ENCODE data around the gene BRINP1.

BRINP1 gene

GRCh38 chr9:119167876-119168275, 201.4 kb downstream of the BRINP1 start:
- no peak for DNase-seq
- Mint-ChIP-seq H3K27ac (no peak overlapping the region), H3K4me3 (no peak overlapping the region), H3K36me3 (ENCODE audit: low read depth) (no peaks in the 10 kb centered on the region), H3K4me1 (ENCODE audit: low read depth) (no peaks in the 10 kb centered on the region), H3K27me3 (peaks cover 15% of the 10 kb centered on the region), H3K9me3 (no peaks in the 10 kb centered on the region)

DNA sequence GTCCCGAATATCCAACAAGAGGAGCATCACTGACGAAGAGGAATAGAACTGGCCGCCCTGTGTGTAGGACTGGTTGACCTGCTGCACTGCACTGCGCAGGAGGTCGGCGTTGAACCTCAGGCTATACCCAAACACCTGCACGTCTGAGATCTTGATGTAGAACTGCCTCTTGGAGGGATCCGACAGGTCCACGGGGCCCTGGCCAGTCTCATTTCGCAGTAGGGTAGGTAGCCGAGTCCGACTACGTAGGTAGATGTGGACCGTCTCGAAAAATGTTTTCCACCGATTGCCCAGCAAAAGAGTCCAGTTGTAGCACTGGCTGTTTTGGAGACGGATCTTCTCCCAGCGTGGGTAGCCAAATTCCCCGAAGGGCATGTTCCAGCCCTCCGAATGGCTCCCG, 202.0 kb downstream of the BRINP1 start:
- H3K27me3 Mint-ChIP-seq: peaks cover 15% of the 10 kb centered on the region
- H3K4me1 Mint-ChIP-seq (ENCODE audit: low read depth): no peaks in the 10 kb centered on the region
- H3K9me3 Mint-ChIP-seq: no peaks in the 10 kb centered on the region
- DNase-seq: no peak
- no peak overlapping the region for H3K27ac Mint-ChIP-seq
- no peak overlapping the region for H3K4me3 Mint-ChIP-seq
- no peaks in the 10 kb centered on the region for H3K36me3 Mint-ChIP-seq (ENCODE audit: low read depth)

DNA sequence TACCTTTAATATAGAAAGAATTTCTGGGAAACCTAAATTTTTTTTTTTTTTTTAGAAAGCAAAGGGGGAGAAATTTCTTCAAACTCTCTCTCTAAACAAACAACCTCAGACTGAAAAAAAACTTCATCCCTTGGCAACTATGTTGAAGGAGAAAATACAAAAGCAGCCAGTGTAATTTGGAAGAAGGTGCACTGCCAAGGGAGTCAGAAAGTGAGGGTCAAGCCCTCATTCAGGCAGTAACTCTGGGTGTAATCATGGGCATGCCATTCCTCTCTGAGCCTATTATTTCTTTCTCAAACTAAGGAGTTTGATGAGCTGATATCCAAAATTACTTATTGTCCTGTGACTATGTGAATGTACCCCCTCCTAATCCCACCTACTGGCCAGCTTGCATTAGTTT, 203.1 kb downstream of the BRINP1 start:
- DNase-seq: no peak
- Mint-ChIP-seq H3K27me3 (peaks cover 15% of the 10 kb centered on the region), H3K36me3 (ENCODE audit: low read depth) (no peaks in the 10 kb centered on the region), H3K27ac (no peak overlapping the region), H3K4me1 (ENCODE audit: low read depth) (no peaks in the 10 kb centered on the region), H3K4me3 (no peak overlapping the region), H3K9me3 (no peaks in the 10 kb centered on the region)

- no peak overlapping the region for H3K27ac Mint-ChIP-seq
- peaks cover 15% of the 10 kb centered on the region for H3K27me3 Mint-ChIP-seq
- no peaks in the 10 kb centered on the region for H3K36me3 Mint-ChIP-seq (ENCODE audit: low read depth)
- H3K9me3 Mint-ChIP-seq: no peaks in the 10 kb centered on the region
- no peak overlapping the region for H3K4me3 Mint-ChIP-seq
- H3K4me1 Mint-ChIP-seq (ENCODE audit: low read depth): no peaks in the 10 kb centered on the region
- no peak for DNase-seq
Observed at GRCh38 chr9:119165131-119165530, 204.1 kb downstream of the BRINP1 start.

- Mint-ChIP-seq H3K4me3 (no peak overlapping the region), H3K27me3 (peaks cover 15% of the 10 kb centered on the region), H3K36me3 (ENCODE audit: low read depth) (no peaks in the 10 kb centered on the region), H3K27ac (no peak overlapping the region), H3K9me3 (no peaks in the 10 kb centered on the region), H3K4me1 (ENCODE audit: low read depth) (no peaks in the 10 kb centered on the region)
- no peak for DNase-seq
Observed at GRCh38 chr9:119164716-119165115, 204.5 kb downstream of the BRINP1 start.

DNA sequence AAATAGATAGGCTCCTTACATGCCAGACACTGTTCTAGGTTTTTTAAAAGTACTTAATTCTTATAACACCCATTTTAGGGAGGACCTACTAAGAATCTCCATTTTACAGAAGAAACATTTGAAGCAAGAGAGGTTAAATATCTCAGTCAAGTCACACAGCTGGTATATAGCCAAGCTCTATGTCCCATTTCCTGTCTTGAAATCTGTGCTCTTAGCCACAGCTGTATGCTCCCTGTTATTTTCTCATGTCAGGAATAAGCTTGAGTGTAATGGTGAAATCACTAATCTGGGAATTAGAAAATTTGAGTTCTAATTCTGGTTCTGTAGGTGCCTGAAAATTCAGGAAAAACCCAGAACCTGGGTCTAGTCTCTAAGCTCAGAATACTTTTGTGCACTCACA, 208.7 kb downstream of the BRINP1 start:
- no peaks in the 10 kb centered on the region for H3K27me3 Mint-ChIP-seq
- H3K4me3 Mint-ChIP-seq: no peak overlapping the region
- H3K4me1 Mint-ChIP-seq (ENCODE audit: low read depth): no peaks in the 10 kb centered on the region
- H3K27ac Mint-ChIP-seq: no peak overlapping the region
- no peaks in the 10 kb centered on the region for H3K9me3 Mint-ChIP-seq
- H3K36me3 Mint-ChIP-seq (ENCODE audit: low read depth): no peaks in the 10 kb centered on the region
- no peak for DNase-seq

DNA sequence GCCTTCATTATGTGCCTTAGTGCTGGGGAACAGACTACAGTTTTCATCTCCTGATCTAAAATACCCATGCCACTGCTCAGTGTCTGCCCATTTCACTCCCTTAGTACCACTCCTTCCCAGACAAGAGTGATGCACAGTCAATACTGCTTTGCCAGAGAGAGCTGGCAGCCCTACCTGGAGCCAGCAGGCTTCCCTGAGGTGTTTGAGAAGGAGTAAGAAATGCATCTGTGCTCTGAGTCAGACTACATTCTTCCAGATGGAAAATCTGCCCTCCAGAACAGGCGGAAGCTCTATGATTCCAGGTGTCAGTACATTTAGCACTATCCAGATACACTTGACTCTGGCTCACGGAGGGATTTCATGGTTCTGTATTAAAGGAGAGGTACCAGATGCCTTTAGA, 209.8 kb downstream of the BRINP1 start:
- Mint-ChIP-seq H3K27ac (no peak overlapping the region), H3K9me3 (no peaks in the 10 kb centered on the region), H3K36me3 (ENCODE audit: low read depth) (no peaks in the 10 kb centered on the region), H3K4me3 (no peak overlapping the region), H3K27me3 (no peaks in the 10 kb centered on the region), H3K4me1 (ENCODE audit: low read depth) (no peaks in the 10 kb centered on the region)
- DNase-seq: no peak

GRCh38 chr9:119157196-119157595, 212.0 kb downstream of the BRINP1 start:
- Mint-ChIP-seq H3K27ac (no peak overlapping the region), H3K4me3 (no peak overlapping the region), H3K9me3 (peaks cover 2% of the 10 kb centered on the region), H3K4me1 (ENCODE audit: low read depth) (no peaks in the 10 kb centered on the region), H3K27me3 (no peaks in the 10 kb centered on the region), H3K36me3 (ENCODE audit: low read depth) (no peaks in the 10 kb centered on the region)
- no peak for DNase-seq

DNA sequence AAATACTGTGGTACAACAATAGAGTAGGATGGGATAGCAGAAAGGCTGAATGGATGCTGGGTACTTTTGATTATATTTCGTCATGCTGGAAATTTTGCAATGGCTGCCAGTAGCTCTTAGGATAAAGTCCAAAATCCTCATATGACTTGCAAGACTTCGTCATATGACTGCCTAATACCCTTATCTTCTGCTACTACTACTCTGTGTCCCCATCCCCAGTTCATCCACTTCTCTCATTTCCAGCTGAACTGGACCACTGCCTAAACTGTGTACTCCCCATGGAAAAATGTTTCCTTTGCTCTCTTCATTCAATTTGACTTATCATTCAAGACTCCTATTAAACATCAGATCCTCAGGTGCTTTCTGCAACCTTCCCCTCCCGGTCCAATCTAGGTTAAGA, 212.9 kb downstream of the BRINP1 start:
- Mint-ChIP-seq H3K27me3 (no peaks in the 10 kb centered on the region), H3K9me3 (peaks cover 2% of the 10 kb centered on the region), H3K27ac (no peak overlapping the region), H3K36me3 (ENCODE audit: low read depth) (no peaks in the 10 kb centered on the region), H3K4me3 (no peak overlapping the region), H3K4me1 (ENCODE audit: low read depth) (no peaks in the 10 kb centered on the region)
- no peak for DNase-seq

DNA sequence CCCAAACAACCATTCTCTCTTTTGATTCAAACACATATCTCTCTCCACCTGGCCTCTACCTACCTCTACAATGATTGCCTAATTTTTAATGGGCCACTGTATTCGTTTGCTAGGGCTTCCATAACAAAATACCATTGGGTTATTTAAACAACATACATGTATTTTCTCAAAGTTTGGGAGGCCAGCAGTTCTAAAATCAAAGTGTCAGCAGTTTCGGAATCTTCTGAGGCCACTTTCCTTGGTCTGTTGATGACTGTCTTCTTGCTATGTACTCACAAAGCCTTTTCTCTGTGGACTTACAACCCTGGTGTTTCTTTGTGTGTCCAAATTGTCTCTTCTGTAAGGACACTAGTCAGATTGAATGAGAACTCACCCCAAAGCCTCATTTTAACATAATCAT, 214.7 kb downstream of the BRINP1 start:
- H3K27me3 Mint-ChIP-seq: no peaks in the 10 kb centered on the region
- DNase-seq: no peak
- no peaks in the 10 kb centered on the region for H3K4me1 Mint-ChIP-seq (ENCODE audit: low read depth)
- H3K4me3 Mint-ChIP-seq: no peak overlapping the region
- no peak overlapping the region for H3K27ac Mint-ChIP-seq
- no peaks in the 10 kb centered on the region for H3K36me3 Mint-ChIP-seq (ENCODE audit: low read depth)
- H3K9me3 Mint-ChIP-seq: peaks cover 5% of the 10 kb centered on the region

- Mint-ChIP-seq H3K36me3 (ENCODE audit: low read depth) (no peaks in the 10 kb centered on the region), H3K9me3 (peaks cover 5% of the 10 kb centered on the region), H3K4me1 (ENCODE audit: low read depth) (no peaks in the 10 kb centered on the region), H3K27me3 (no peaks in the 10 kb centered on the region), H3K27ac (no peak overlapping the region), H3K4me3 (no peak overlapping the region)
- no peak for DNase-seq
Observed at GRCh38 chr9:119153402-119153801, 215.8 kb downstream of the BRINP1 start.

- peaks cover 5% of the 10 kb centered on the region for H3K9me3 Mint-ChIP-seq
- no peak for DNase-seq
- H3K4me1 Mint-ChIP-seq (ENCODE audit: low read depth): no peaks in the 10 kb centered on the region
- H3K4me3 Mint-ChIP-seq: no peak overlapping the region
- no peak overlapping the region for H3K27ac Mint-ChIP-seq
- H3K36me3 Mint-ChIP-seq (ENCODE audit: low read depth): no peaks in the 10 kb centered on the region
- no peaks in the 10 kb centered on the region for H3K27me3 Mint-ChIP-seq
Observed at GRCh38 chr9:119148855-119149254, 220.4 kb downstream of the BRINP1 start.

- peaks cover 10% of the 10 kb centered on the region for H3K9me3 Mint-ChIP-seq
- no peaks in the 10 kb centered on the region for H3K36me3 Mint-ChIP-seq (ENCODE audit: low read depth)
- DNase-seq: no peak
- no peak overlapping the region for H3K27ac Mint-ChIP-seq
- no peaks in the 10 kb centered on the region for H3K27me3 Mint-ChIP-seq
- H3K4me1 Mint-ChIP-seq (ENCODE audit: low read depth): no peaks in the 10 kb centered on the region
- no peak overlapping the region for H3K4me3 Mint-ChIP-seq
Observed at GRCh38 chr9:119137479-119137878, 231.8 kb downstream of the BRINP1 start.

GRCh38 chr9:119126040-119126439, 243.2 kb downstream of the BRINP1 start:
- DNase-seq: no peak
- H3K4me3 Mint-ChIP-seq: no peak overlapping the region
- peaks cover under 1% of the 10 kb centered on the region for H3K9me3 Mint-ChIP-seq
- no peaks in the 10 kb centered on the region for H3K36me3 Mint-ChIP-seq (ENCODE audit: low read depth)
- H3K4me1 Mint-ChIP-seq (ENCODE audit: low read depth): no peaks in the 10 kb centered on the region
- no peaks in the 10 kb centered on the region for H3K27me3 Mint-ChIP-seq
- H3K27ac Mint-ChIP-seq: no peak overlapping the region

DNA sequence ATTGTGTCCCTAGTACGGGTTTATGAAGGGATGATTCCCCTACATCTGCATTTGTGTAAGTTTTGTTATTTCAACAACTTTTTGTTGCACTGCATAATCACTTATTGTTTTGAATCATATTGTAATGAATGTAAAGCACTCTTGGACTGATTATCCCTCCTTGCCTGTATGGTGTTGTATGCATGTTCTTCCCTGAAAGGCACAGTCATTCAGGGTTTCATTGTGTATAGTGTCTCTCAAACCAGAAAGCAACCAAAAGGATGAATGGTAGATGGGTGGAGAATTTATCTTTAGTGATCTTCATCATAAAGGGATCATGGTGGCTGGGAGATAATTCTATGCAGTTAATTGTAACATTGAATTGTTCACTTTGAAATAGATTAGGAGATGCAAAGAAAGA, 247.3 kb downstream of the BRINP1 start:
- no peaks in the 10 kb centered on the region for H3K27me3 Mint-ChIP-seq
- no peaks in the 10 kb centered on the region for H3K4me1 Mint-ChIP-seq (ENCODE audit: low read depth)
- no peak for DNase-seq
- peaks cover 5% of the 10 kb centered on the region for H3K9me3 Mint-ChIP-seq
- no peak overlapping the region for H3K27ac Mint-ChIP-seq
- no peak overlapping the region for H3K4me3 Mint-ChIP-seq
- no peaks in the 10 kb centered on the region for H3K36me3 Mint-ChIP-seq (ENCODE audit: low read depth)

- H3K4me1 Mint-ChIP-seq (ENCODE audit: low read depth): no peaks in the 10 kb centered on the region
- H3K27me3 Mint-ChIP-seq: no peaks in the 10 kb centered on the region
- no peak overlapping the region for H3K4me3 Mint-ChIP-seq
- H3K9me3 Mint-ChIP-seq: peaks cover 5% of the 10 kb centered on the region
- no peak overlapping the region for H3K27ac Mint-ChIP-seq
- no peak for DNase-seq
- no peaks in the 10 kb centered on the region for H3K36me3 Mint-ChIP-seq (ENCODE audit: low read depth)
Observed at GRCh38 chr9:119117409-119117808, 251.8 kb downstream of the BRINP1 start.

Data from activated T-cell treated with anti-CD3 and anti-CD28 coated beads, Interleukin-2, amount 50 U/mL, for 24 hours (primary cell).